ENCODE results near the gene CFAP99.

CFAP99 gene

DNA sequence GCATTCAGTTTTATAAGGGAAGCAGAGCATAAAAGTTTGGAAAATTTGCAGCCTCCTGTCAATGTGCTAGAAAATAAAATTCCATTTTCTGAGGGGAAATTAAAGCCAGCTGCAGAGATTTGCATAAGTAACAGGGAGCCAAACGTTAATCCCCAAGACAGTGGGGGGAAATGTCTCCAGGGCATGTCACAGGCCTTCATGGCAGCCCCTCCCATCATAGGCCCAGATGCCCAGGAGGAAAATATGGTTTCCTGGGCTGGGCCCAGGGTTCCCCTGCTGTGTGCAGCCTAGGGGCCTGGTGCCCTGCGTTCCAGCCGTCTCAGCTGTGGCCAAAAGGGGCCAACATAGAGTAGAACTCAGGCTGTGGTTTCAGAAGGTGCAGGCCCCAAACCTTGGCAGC is 59.5 kb downstream of the CFAP99 start:
- FAIRE-seq, result no peak

- no peak for FAIRE-seq
Observed at GRCh38 chr4:2480649-2481048, 61.9 kb downstream of the CFAP99 start.

GRCh38 chr4:2482192-2482591 is 63.4 kb downstream of the CFAP99 start:
- no peak for FAIRE-seq

DNA sequence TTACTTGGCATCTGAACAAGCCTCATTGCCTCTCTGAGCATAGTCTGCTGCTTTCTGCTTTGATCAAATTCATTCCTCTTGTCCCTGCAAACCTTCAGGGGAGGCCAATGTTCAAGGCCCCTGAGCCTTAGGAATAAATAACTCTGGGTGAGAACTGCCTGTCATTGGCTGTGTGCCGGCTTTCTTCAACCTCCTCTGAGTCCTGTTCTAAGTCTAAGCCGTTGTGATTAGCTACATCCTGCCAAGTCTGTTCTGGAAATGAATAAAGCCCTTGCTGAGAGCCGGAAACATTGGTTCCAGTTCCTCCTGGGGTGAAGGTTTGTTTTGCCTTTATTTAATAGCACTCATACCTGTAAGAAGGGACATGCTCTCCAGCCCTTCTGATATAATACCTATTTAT is 63.9 kb downstream of the CFAP99 start:
- FAIRE-seq, result no peak

- FAIRE-seq, result no peak
Observed at GRCh38 chr4:2483237-2483636, 64.5 kb downstream of the CFAP99 start.

DNA sequence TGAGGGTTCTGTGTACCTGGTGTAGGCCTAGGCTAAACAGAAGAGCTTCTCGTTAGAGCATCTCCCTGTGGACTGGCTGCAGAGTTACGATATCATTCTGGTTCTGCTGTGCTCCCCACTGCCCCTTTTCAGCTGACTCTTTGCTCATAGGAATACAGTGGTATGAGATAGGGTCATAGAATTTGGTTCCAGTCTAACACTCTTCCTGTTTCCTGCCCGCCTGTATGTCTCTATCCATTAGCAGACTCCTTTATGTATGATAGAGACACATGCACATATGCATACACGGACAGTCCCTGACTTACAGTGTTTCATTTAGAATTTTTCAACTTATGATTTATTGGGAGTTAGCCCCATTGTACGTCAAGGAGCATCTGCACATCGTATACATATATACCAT is 65.4 kb downstream of the CFAP99 start:
- no peak for FAIRE-seq

- FAIRE-seq, result no peak
Observed at GRCh38 chr4:2484993-2485392, 66.2 kb downstream of the CFAP99 start.

GRCh38 chr4:2485956-2486355 is 67.2 kb downstream of the CFAP99 start:
- FAIRE-seq, result no peak

DNA sequence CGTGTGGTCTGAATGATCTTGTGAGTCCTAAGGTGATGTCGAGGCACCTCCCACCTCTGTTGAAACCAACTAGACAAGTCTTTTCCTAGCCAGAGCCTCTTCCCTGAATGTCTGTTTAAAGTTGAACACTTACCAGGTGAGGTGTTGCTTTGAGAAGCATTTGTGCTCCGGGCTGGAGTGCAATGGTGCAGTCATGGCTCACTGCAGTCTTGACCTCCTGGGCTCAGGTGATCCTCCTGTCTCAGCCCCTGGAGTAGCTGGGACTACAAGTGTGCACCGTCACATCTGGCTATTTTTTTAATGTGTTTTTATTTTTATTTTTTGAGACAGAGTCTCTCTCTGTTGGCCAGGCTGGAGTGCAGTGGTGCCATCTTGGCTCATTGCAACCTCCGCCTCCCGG is 68.2 kb downstream of the CFAP99 start:
- FAIRE-seq, result no peak

DNA sequence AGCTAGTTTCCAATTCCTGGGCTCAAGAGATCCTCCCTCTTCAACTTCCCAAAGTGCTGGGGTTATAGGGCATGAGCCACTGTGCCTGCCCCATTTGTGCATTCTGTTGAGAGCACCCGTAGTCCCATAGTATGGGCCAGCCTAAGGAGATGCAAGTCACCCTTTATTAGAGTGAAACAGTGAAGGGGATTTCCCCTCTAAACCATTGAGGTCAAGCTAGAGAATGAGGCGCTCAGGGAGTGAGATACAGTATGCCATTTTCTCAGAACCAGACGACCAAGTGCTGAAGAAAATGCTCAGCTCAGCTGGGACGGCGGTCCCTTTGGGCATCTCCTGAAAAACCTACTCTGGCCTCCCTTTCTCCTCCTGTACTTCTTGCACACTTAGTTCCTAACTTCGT is 68.9 kb downstream of the CFAP99 start:
- no peak for FAIRE-seq

GRCh38 chr4:2489081-2489805 is 70.5 kb downstream of the CFAP99 start:
- FAIRE-seq, result no peak

DNA sequence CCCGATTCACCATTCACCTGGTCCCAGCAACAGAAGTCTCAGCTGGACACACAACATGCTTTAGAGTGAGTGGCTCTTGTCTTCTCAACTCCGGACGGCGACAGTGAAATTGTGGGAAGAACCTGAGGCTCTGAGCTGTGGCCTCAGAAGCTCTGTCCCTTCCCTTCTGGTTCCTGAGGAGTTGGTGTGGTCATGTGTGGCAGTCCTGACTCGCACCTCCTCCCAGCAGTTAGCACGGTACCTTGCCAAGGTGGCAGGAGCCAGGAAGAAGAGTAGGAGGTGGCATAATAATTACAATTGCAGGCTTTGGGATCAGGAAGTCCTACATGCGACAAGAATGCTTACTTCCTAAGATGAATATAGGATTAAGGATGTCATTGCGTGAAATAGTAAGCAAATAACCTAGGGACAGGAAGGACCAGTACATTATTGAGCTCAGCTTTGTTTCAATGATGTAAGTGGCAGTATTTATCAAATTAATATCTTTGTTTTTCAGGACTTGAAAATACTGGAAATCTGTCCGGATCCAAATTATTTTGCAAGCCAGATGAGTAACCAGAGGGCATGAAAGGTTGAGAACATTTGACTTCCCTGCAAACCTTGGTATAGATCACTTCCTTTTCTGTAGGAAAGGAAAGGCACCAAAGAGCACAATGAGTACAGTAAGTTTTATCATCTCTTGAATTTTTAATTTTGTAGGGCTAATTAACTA is 71.2 kb downstream of the CFAP99 start:
- no peak for FAIRE-seq

GRCh38 chr4:2492970-2493369 is 74.2 kb downstream of the CFAP99 start:
- FAIRE-seq, result no peak

DNA sequence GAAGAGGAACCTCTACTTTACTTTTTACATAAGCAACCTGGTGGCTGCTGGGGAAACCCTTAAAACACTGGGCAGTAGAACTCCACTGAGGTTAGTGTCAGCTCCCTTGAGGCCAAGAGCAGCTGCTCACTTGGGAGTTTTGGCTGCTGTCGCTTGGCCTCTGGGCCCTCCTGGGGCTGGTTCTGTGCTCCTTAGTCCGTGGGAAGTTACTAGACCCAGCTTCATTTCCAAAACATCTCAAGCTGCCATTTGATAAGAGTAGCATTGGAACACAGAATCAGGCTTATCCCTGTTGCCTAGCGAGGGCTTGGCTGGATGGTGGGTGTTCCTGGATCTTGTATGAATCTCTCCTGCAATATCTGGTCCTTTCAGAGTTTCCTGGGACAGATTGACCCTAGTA is 76.2 kb downstream of the CFAP99 start:
- FAIRE-seq, result no peak

- no peak for FAIRE-seq
Observed at GRCh38 chr4:2497324-2497723, 78.6 kb downstream of the CFAP99 start.

DNA sequence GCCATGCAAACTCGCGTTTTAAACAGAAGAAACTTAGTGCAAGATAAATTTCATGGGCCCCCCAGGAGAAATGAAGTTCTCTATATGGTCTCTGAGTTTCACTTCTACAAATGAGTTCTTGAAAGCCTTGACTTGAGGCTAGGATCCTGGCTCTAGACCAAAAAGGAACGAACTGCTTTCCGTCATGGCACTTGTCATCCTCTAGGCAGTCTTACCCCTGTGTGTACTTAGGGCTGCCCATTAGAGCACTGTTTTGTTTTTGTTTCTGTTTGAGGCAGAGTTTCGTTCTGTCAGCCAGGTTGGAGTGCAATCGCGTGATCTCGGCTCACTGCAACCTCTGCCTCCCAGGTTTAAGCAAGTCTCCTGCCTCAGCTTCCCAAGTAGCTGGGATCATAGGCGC is 79.2 kb downstream of the CFAP99 start:
- FAIRE-seq, result no peak

DNA sequence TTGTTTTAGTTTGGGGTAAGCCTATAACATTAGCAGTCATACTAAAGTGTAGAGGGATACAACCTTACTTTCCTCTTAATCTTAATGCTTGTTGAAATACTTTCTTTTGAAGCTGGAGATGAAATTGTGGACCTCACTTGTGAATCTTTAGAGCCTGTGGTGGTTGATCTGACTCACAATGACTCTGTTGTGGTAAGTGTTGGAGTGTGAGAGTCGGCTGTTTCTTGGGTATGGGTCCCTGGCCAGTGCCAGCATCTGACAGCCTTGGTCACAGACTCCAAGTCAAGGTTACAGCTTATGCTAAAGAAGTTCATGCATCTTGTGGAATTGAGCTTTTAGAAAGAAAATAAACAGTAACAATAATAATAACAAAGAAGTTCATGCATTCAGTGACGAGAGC is 81.8 kb downstream of the CFAP99 start:
- FAIRE-seq, result no peak

GRCh38 chr4:2501034-2501594 is 82.4 kb downstream of the CFAP99 start:
- no peak for FAIRE-seq

- FAIRE-seq, result no peak
Observed at GRCh38 chr4:2503809-2504208, 85.1 kb downstream of the CFAP99 start.

GRCh38 chr4:2507259-2507658 is 88.5 kb downstream of the CFAP99 start:
- no peak for FAIRE-seq

- FAIRE-seq, result no peak
Observed at GRCh38 chr4:2507855-2508254, 89.1 kb downstream of the CFAP99 start.

DNA sequence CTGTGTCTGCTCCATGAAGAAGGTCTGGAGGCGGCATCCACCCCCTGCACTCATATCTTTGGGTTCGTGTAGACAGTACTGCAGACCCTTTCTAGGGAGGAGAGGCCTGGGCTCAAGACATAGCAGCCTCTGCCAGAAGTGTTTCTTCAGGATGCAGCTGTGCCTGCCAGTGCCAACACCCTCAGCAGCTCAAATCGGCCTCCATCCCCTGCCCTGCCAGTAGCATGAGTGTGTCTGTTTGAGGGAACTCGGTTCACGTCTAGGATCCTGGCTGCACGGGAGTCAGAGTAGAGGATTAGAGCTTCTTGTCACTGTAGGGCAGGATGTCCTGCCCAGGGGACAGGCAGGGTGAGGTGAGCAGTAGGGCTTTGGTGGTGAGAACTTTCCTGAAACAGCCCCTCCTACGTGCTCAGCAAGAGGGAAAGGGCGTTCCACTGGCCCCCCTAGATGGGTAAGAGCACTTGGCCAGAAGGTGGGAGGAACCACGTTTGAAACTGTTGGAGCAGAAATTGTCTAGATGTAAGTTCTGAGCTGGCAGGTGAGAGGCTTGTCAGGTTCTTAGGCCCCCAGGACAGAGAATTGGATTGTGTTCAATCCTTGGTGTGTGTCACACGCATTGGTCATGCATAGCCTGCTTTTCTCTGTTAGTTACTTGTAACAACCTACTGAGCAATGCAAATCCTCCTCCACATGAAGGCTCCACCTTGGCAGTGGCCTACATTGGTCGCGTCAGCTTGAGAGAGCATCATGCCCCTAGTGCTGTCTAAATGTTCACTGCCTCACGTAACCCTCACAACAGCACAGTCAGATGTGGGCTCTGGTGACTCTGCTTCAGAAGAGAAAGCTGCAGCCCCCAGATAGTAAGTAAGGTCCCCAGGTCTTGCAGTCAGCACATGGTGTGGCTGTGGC is 91.8 kb downstream of the CFAP99 start:
- FAIRE-seq, result no peak

- no peak for FAIRE-seq
Observed at GRCh38 chr4:2511645-2512131, 92.9 kb downstream of the CFAP99 start.

Measured in colon (tissue), 2 donors.